Lung (tissue), 12 donors: ENCODE measurements around the gene SIGLEC9. TPM values are rescaled to one million over a fixed set of nuclear protein-coding genes. Genes with fewer than 3 reads are reported as not detected.

Experiments
- ATAC-seq: fragments of 200-7000 bp; cut with Tn5 transposase; one replicate; pipeline ENCODE4 v1.9.1; 2020; ENCODE audit warnings: moderate number of reproducible peaks; ENCODE audit not compliant: insufficient read depth, low FRiP score
- DNase-seq, 3 donors: peaks; one replicate each; pipeline ENCODE4 v3.0.0-alpha.2; 2013 to 2017
- H3K27ac ChIP-seq, 2 donors: one replicate each; pipeline ENCODE4 v1.5.1; 2013; ENCODE audit warnings: mild to moderate bottlenecking in 2 of 2, moderate library complexity in 2 of 2, control low read depth in 1 of 2, inconsistent platforms in 1 of 2, low read depth in 1 of 2, low read length in 1 of 2
- H3K27me3 ChIP-seq, 3 donors: one replicate each; pipeline ENCODE4 v1.5.1; 2013; ENCODE audit warnings: low read length in 2 of 3; ENCODE audit not compliant: control insufficient read depth in 3 of 3, insufficient read depth in 3 of 3
- H3K36me3 ChIP-seq, 4 donors: one replicate each; pipeline ENCODE4 v1.5.1; 2013; ENCODE audit warnings: low read length in 4 of 4, mild to moderate bottlenecking in 1 of 4, moderate library complexity in 1 of 4; ENCODE audit not compliant: control insufficient read depth in 4 of 4, insufficient read depth in 4 of 4
- H3K4me1 ChIP-seq, 5 donors: one replicate each; pipeline ENCODE4 v1.5.1; 2013; ENCODE audit warnings: low read length in 5 of 5, mild to moderate bottlenecking in 2 of 5, moderate library complexity in 1 of 5; ENCODE audit not compliant: control insufficient read depth in 5 of 5, insufficient read depth in 5 of 5
- H3K4me3 ChIP-seq: one replicate; pipeline ENCODE4 v1.5.1; 2013; ENCODE audit warnings: mild to moderate bottlenecking, control low read depth, moderate library complexity
- H3K9ac ChIP-seq, 2 donors: one replicate each; pipeline ENCODE4 v1.5.1; 2013; ENCODE audit warnings: low read length in 2 of 2, control low read depth in 1 of 2; ENCODE audit not compliant: insufficient read depth in 1 of 2
- H3K9me3 ChIP-seq, 4 donors: one replicate each; pipeline ENCODE4 v1.5.1; 2013; ENCODE audit warnings: low read length in 3 of 4, mild to moderate bottlenecking in 1 of 4, moderate library complexity in 1 of 4; ENCODE audit not compliant: control insufficient read depth in 4 of 4, insufficient read depth in 3 of 4
- WGBS, 2 donors: extraction: QIAGEN DNeasy Blood & Tissue Kit; methylation state at CpG; one replicate each; pipeline ENCODE4 v1.1.7; 2013; 5-methylcytosine and 5-hydroxymethylcytosine counted together
- polyA plus RNA-seq, 2 donors: library from polyadenylated mRNA; stranded (reverse); fragments of 200-250 nt; gene quantifications; one replicate each; pipeline ENCODE4 v1.2.1, GENCODE V29; 2013
- total RNA-seq, 2 donors: library from RNA; depleted of rRNA in 1 of 2; stranded (reverse); fragments of >200 nt in 1 of 2; gene quantifications; one replicate each; pipeline ENCODE4 v1.2.1, GENCODE V29; 2014 to 2021
- TF ChIP-seq, protein P1 (sequence below): IDR thresholded peaks from 2 replicates; pipeline ENCODE4 v1.5.1; 2012; ENCODE audit warnings: mild to moderate bottlenecking; ENCODE audit errors: control extremely low read depth, extremely low read depth
- donor health status: control.
- donor health status: control.
- donor health status: Bipolar disorder and iron deficiency.
- donor health status: healthy.
- donor health status: DM: yes; HTN: yes; CAD: no.

The SIGLEC9 gene
- total and polyA plus RNA-seq, 4 donors: 4.3 to 57.0 (median 15.1) TPM

DNA sequence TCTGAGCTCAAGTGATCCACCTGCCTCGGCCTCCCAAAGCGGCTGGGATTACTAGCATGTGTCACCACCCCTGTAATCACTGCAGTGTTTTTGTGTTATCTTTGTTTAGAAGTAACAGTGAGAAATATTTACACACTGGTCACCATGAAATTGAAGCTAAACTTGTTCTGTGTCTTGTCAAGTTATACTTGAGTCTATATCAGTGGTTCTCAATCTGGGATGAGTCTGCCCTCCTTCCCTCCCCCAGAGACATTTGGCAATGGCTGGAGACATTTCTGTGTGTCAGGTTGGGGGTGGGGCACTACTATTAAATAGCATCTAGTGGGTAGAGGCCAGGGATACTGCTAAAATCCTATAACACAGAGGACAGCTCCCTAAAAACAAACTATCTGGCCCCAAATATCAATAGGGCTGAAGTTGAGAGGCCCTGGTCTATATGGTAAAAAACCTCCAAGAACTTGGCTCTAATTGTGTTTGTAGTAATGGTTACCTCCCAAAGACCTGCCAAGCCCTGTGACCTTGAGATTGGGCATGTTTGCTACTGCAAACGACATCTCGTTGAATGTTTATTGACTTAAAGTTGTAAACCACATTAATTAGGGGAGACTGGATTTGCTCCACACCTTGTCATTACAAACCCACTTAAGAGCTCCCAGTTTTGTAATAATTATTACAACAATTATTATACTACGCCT lies 23.4 kb upstream of the SIGLEC9 start:
- 73 to 84% methylated on average over 5 of the region's 5 CpGs for WGBS, 2 donors
- Histone ChIP-seq H3K27me3 (no peaks in the 10 kb centered on the region), H3K36me3 (peaks cover 0 to 36% (median 6%) of the 10 kb centered on the region in 4 donors), H3K9me3 (no peaks in the 10 kb centered on the region), H3K9ac (no peak overlapping the region), H3K4me3 (no peak overlapping the region), H3K27ac (peak overlapping the region in 1 of 2 donors; percentile 4), H3K4me1 (peaks cover 0 to 4% (median 0%) of the 10 kb centered on the region in 5 donors)
- TF ChIP-seq, protein P1, sequence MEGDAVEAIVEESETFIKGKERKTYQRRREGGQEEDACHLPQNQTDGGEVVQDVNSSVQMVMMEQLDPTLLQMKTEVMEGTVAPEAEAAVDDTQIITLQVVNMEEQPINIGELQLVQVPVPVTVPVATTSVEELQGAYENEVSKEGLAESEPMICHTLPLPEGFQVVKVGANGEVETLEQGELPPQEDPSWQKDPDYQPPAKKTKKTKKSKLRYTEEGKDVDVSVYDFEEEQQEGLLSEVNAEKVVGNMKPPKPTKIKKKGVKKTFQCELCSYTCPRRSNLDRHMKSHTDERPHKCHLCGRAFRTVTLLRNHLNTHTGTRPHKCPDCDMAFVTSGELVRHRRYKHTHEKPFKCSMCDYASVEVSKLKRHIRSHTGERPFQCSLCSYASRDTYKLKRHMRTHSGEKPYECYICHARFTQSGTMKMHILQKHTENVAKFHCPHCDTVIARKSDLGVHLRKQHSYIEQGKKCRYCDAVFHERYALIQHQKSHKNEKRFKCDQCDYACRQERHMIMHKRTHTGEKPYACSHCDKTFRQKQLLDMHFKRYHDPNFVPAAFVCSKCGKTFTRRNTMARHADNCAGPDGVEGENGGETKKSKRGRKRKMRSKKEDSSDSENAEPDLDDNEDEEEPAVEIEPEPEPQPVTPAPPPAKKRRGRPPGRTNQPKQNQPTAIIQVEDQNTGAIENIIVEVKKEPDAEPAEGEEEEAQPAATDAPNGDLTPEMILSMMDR: no peak
- ATAC-seq: no peak
- DNase-seq: no peak

DNA sequence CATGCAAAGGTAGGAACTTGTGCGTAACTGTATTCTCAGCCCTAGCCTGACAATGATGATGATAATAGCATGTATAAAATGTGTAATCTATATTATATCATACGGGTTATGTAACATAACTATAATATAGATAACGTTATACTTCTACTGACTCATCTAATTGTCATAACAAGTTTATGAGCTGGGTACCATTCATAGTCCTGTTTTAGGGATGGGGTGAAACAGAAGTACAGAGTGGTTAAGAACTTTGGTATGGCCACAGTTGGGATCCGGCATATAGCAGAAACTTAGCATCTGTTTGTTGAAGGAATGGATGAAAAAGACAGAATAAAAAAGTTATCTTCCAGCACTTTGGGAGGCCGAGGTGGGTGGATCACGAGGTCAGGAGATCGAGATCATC lies 21.7 kb upstream of the SIGLEC9 start:
- TF ChIP-seq, protein P1: no peak

DNA sequence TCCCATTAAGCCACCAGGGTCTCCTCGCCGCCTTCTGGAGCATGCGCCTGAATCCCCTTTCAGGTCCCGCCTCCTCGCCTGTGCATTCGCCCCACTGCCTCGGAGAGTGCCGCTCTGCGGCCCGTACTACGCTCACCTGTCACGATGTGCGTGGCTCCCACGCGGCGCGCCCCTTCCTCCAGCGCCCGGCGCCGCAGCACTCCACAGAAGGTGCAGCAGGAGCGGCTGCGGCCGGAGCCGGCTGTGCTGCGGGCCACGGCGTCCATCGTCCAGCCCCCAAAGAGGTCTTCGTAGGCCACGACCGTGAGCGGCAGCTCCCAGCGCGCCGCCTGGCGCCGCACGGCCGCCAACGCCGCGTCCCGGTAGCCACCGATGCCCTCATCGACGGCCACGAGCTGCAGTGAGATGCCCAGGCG lies 20.8 kb upstream of the SIGLEC9 start:
- TF ChIP-seq, protein P1: no peak
- ATAC-seq (no peak), DNase-seq (no peak)
- Histone ChIP-seq H3K9me3 (no peaks in the 10 kb centered on the region), H3K27me3 (no peaks in the 10 kb centered on the region), H3K27ac (no peak overlapping the region), H3K4me1 (peaks cover 0 to 17% (median 4%) of the 10 kb centered on the region in 5 donors), H3K9ac (no peak overlapping the region), H3K36me3 (peaks cover 0 to 23% (median 4%) of the 10 kb centered on the region in 4 donors), H3K4me3 (no peak overlapping the region)
- 90 to 96% methylated on average over 44 to 49 of the region's 49 CpGs for WGBS, 2 donors

More for the DNA sequence above, 21.7 kb upstream of the SIGLEC9 start:
- peaks cover 0 to 32% (median 4%) of the 10 kb centered on the region in 4 donors for H3K36me3 ChIP-seq
- H3K27me3 ChIP-seq: no peaks in the 10 kb centered on the region
- DNase-seq (no peak), ATAC-seq (no peak)
- no peak overlapping the region for H3K4me3 ChIP-seq
- H3K9ac ChIP-seq: no peak overlapping the region
- WGBS, 2 donors: 88 to 95% methylated on average over 6 to 7 of the region's 7 CpGs
- no peaks in the 10 kb centered on the region for H3K9me3 ChIP-seq
- H3K4me1 ChIP-seq: peaks cover 0 to 13% (median 4%) of the 10 kb centered on the region in 5 donors
- H3K27ac ChIP-seq: no peak overlapping the region
